HL-60/S4 treated with phorbol 12-myristate 13-acetate at 8.2 ng/mL for 4 days and 3 days (cell line): ENCODE data around the gene STAC2.

Experiments used
- in situ Hi-C: fragments of 300-500 bp; cut with MboI; formaldehyde crosslinking; loops from 2 replicates; pipeline ENCODE4 v1.15.0; 2022; ENCODE audit warnings: low sequenced_read_pairs

Gene STAC2

GRCh38 chr17:39212841-39213480 is 12.8 kb downstream of the STAC2 start:
- in situ Hi-C loops, result no loop called here

GRCh38 chr17:39212195-39212810 is 13.4 kb downstream of the STAC2 start:
- in situ Hi-C loops, result no loop called here

- in situ Hi-C loops, result no loop called here
Measured at GRCh38 chr17:39210093-39210434, 15.7 kb downstream of the STAC2 start.

- in situ Hi-C loops, result no loop called here
Measured at GRCh38 chr17:39209317-39210092, 16.2 kb downstream of the STAC2 start.

- in situ Hi-C loops, result no loop called here
Measured at GRCh38 chr17:39208893-39209292, 16.9 kb downstream of the STAC2 start.

GRCh38 chr17:39208136-39208535 is 17.6 kb downstream of the STAC2 start:
- in situ Hi-C loops, result no loop called here

- in situ Hi-C loops, result no loop called here
Measured at GRCh38 chr17:39205112-39205526, 20.6 kb downstream of the STAC2 start.

- in situ Hi-C loops, result no loop called here
Measured at GRCh38 chr17:39204245-39204644, 21.5 kb downstream of the STAC2 start.

GRCh38 chr17:39200957-39201510 is 24.7 kb downstream of the STAC2 start:
- in situ Hi-C loops, result no loop called here

GRCh38 chr17:39200070-39200879 is 25.5 kb downstream of the STAC2 start, which contains the start of gene RPL19:
RPL19 (plus strand) TSS chr17:39200283; CDS start chr17:39200345, 62 bp downstream.
- in situ Hi-C loops, result no loop called here

- in situ Hi-C loops, result no loop called here
Measured at GRCh38 chr17:39199820-39200069, 26.0 kb downstream of the STAC2 start.

GRCh38 chr17:39198186-39198566 is 27.6 kb downstream of the STAC2 start:
- in situ Hi-C loops, result no loop called here

- in situ Hi-C loops, result no loop called here
Measured at GRCh38 chr17:39197380-39198185, 28.2 kb downstream of the STAC2 start, which contains the start of gene CACNB1. CACNB1 (minus strand) TSS chr17:39197669; CDS start chr17:39197495, 174 bp downstream.

GRCh38 chr17:39196808-39197291 is 28.9 kb downstream of the STAC2 start:
- in situ Hi-C loops, result no loop called here

- in situ Hi-C loops, result no loop called here
Measured at GRCh38 chr17:39196241-39196807, 29.4 kb downstream of the STAC2 start.

GRCh38 chr17:39195568-39196160 is 30.1 kb downstream of the STAC2 start:
- in situ Hi-C loops, result no loop called here

- in situ Hi-C loops, result no loop called here
Measured at GRCh38 chr17:39194985-39195524, 30.7 kb downstream of the STAC2 start.

GRCh38 chr17:39194089-39194984 is 31.4 kb downstream of the STAC2 start:
- in situ Hi-C loops, result no loop called here
